Caco-2 (cell line): Measurements from ENCODE around the gene GUCY1A1. TPM values are rescaled to one million over a fixed set of nuclear protein-coding genes. Genes with fewer than 3 reads are reported as not detected.

Experiments used
- BruUV-seq: library from RNA; stranded (reverse); fragments of 400-500 nt; replicated peaks from 2 replicates; lab custom pipeline; 2021; lab: Mats Ljungman, UMichigan
- CTCF ChIA-PET: fragments of 300-600 bp; sonication (Branson Sonifier 250); formaldehyde crosslinking; loops from one replicate; lab custom pipeline; 2022; ENCODE audit warnings: antibody characterized with exemption; lab: Charles Lee
- POLR2A ChIA-PET: fragments of 300-600 bp; sonication (Branson Sonifier 250); formaldehyde crosslinking; loops from one replicate; lab custom pipeline; 2022; ENCODE audit warnings: antibody characterized with exemption; lab: Charles Lee
- DNase-seq, 2 experiments: peaks; one replicate each; pipeline versions ENCODE4 v3.0.0 to v3.0.0-alpha.2; 2020 to 2022
- H3K27me3 ChIP-seq: replicated peaks from 2 replicates; pipeline ENCODE4 v1.6.0; 2011; ENCODE audit warnings: low read length; ENCODE audit not compliant: control insufficient read depth, insufficient read depth
- H3K36me3 ChIP-seq: 2 replicates; pipeline ENCODE4 v1.5.1; 2011; ENCODE audit warnings: low read length; ENCODE audit not compliant: control insufficient read depth, insufficient read depth
- H3K4me1 ChIP-seq: fragments of 250-450 bp; sonication (Bioruptor Pico); 2 replicates; pipeline ENCODE4 v1.5.1; 2020; ENCODE audit warnings: mild to moderate bottlenecking
- H3K4me3 ChIP-seq: 2 replicates; pipeline ENCODE4 v1.5.1; 2011; ENCODE audit warnings: low read depth, mild to moderate bottlenecking, control low read depth, low read length
- H3K9me3 ChIP-seq: fragments of 250-450 bp; sonication (Bioruptor Pico); 2 replicates; pipeline ENCODE4 v1.5.1; 2020; ENCODE audit warnings: mild to moderate bottlenecking, moderate library complexity
- H3K27ac Mint-ChIP-seq: one replicate; pipeline ENCODE4 v1.8.0; 2022; ENCODE audit warnings: mixed read lengths; ENCODE audit not compliant: unreplicated experiment
- H3K27me3 Mint-ChIP-seq: one replicate; pipeline ENCODE4 v1.8.0; 2022; ENCODE audit warnings: mixed read lengths; ENCODE audit not compliant: insufficient read depth, unreplicated experiment
- H3K36me3 Mint-ChIP-seq: one replicate; pipeline ENCODE4 v1.8.0; 2022; ENCODE audit warnings: mild to moderate bottlenecking, mixed read lengths; ENCODE audit not compliant: insufficient read depth, unreplicated experiment
- H3K4me1 Mint-ChIP-seq: one replicate; pipeline ENCODE4 v1.8.0; 2022; ENCODE audit warnings: low read depth, mixed read lengths; ENCODE audit not compliant: unreplicated experiment
- H3K4me3 Mint-ChIP-seq: one replicate; pipeline ENCODE4 v1.8.0; 2022; ENCODE audit warnings: mild to moderate bottlenecking, moderate library complexity, mixed read lengths; ENCODE audit not compliant: unreplicated experiment
- H3K9me3 Mint-ChIP-seq: one replicate; pipeline ENCODE4 v1.8.0; 2022; ENCODE audit warnings: mixed read lengths; ENCODE audit not compliant: unreplicated experiment
- intact Hi-C: fragments of 100-400 bp; cut with micrococcal nuclease; formaldehyde crosslinking; loops from one replicate; pipeline ENCODE4 v1.10.0; 2022; ENCODE audit not compliant: unreplicated experiment
- total RNA-seq: library from RNA; stranded (reverse); gene quantifications from 2 replicates; pipeline ENCODE4 v1.2.3, GENCODE V29; 2022
- TF ChIP-seq, protein P1 (sequence below), 2 experiments: fragments of 200-600 bp in 1 of 2; IDR thresholded peaks; 1 replicate in 1 of 2; 2 replicates in 1 of 2; pipeline versions ENCODE4 v1.5.1 to v1.8.0; 2011 to 2022; ENCODE audit warnings: antibody characterized with exemption in 1 of 2, control low read depth in 1 of 2, inconsistent platforms in 1 of 2, low read depth in 1 of 2, low read length in 1 of 2, mild to moderate bottlenecking in 1 of 2, moderate library complexity in 1 of 2; ENCODE audit not compliant: insufficient read depth in 1 of 2, severe bottlenecking in 1 of 2, unreplicated experiment in 1 of 2

The GUCY1A1 gene
- total RNA-seq, 1 experiment from 2014 or later: not detected

DNA sequence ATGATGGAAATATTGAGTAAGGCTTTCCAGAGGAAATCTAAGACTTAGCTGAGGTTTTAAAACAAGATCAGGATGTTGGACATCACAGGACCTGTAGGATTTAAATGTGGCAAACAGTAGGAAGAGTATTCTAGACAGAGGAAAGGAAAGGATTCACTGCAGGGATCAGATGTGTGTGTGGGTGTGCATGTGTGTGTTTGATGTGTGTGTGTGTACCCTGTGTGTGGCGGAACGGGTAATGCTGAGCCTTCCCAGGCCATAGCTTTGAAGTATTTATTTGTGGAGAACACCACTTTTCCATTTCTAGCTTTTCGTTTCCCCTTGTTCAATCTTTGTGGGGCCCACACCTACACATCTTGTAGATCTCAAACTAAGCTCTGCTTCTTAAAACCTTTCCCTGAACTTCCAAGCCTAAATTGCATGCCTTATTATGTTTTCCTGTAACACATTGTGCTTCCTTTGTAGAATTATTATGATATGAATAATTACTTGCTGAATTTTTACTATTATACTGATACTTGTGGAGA is 6.9 kb downstream of the GUCY1A1 start:
- no TSS peak for BruUV-seq
- no peak overlapping the region for H3K27ac Mint-ChIP-seq

GRCh38 chr4:155674669-155675071 is 8.0 kb downstream of the GUCY1A1 start:
- no peak overlapping the region for H3K27ac Mint-ChIP-seq
- ChIA-PET CTCF (no interaction called here), POLR2A (no interaction called here)
- no peak for DNase-seq
- TF ChIP-seq, protein P1, sequence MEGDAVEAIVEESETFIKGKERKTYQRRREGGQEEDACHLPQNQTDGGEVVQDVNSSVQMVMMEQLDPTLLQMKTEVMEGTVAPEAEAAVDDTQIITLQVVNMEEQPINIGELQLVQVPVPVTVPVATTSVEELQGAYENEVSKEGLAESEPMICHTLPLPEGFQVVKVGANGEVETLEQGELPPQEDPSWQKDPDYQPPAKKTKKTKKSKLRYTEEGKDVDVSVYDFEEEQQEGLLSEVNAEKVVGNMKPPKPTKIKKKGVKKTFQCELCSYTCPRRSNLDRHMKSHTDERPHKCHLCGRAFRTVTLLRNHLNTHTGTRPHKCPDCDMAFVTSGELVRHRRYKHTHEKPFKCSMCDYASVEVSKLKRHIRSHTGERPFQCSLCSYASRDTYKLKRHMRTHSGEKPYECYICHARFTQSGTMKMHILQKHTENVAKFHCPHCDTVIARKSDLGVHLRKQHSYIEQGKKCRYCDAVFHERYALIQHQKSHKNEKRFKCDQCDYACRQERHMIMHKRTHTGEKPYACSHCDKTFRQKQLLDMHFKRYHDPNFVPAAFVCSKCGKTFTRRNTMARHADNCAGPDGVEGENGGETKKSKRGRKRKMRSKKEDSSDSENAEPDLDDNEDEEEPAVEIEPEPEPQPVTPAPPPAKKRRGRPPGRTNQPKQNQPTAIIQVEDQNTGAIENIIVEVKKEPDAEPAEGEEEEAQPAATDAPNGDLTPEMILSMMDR (IDR thresholded peaks at IDR 0.05; ENCODE audit: insufficient read depth in 1 of 2, low read depth in 1 of 2, low read length in 1 of 2, severe bottlenecking in 1 of 2, unreplicated experiment in 1 of 2): no peak
- intact Hi-C loops: loop anchor here (10.0 kb wide), 1 partner anchor 110 kb away; no protein-coding TSS in a partner anchor
- no peaks in the 10 kb centered on the region for H3K27me3 Mint-ChIP-seq
- no peak overlapping the region for H3K4me3 ChIP-seq
- H3K4me1 Mint-ChIP-seq: peaks cover 44% of the 10 kb centered on the region
- no peaks in the 10 kb centered on the region for H3K36me3 Mint-ChIP-seq
- no peaks in the 10 kb centered on the region for H3K9me3 ChIP-seq
- peaks cover 45% of the 10 kb centered on the region for H3K4me1 ChIP-seq
- H3K27me3 ChIP-seq: no peaks in the 10 kb centered on the region
- H3K9me3 Mint-ChIP-seq: peaks cover 18% of the 10 kb centered on the region
- H3K4me3 Mint-ChIP-seq: no peak overlapping the region
- H3K36me3 ChIP-seq: no peaks in the 10 kb centered on the region
- BruUV-seq: no TSS peak

More for the DNA sequence above, 6.9 kb downstream of the GUCY1A1 start:
- ChIA-PET CTCF (no interaction called here), POLR2A (no interaction called here)
- TF ChIP-seq, protein P1 (IDR thresholded peaks at IDR 0.05; ENCODE audit: insufficient read depth in 1 of 2, low read depth in 1 of 2, low read length in 1 of 2, severe bottlenecking in 1 of 2, unreplicated experiment in 1 of 2): no peak
- no peaks in the 10 kb centered on the region for H3K9me3 ChIP-seq
- H3K36me3 Mint-ChIP-seq: no peaks in the 10 kb centered on the region
- no peaks in the 10 kb centered on the region for H3K36me3 ChIP-seq
- H3K9me3 Mint-ChIP-seq: peaks cover 18% of the 10 kb centered on the region
- intact Hi-C loops: loop anchor here (10.0 kb wide), 1 partner anchor 111 kb away; no protein-coding TSS in a partner anchor
- H3K4me3 ChIP-seq: no peak overlapping the region
- peaks cover 44% of the 10 kb centered on the region for H3K4me1 Mint-ChIP-seq
- peaks cover 45% of the 10 kb centered on the region for H3K4me1 ChIP-seq
- no peak for DNase-seq
- no peak overlapping the region for H3K4me3 Mint-ChIP-seq
- H3K27me3 ChIP-seq: no peaks in the 10 kb centered on the region
- no peaks in the 10 kb centered on the region for H3K27me3 Mint-ChIP-seq

DNA sequence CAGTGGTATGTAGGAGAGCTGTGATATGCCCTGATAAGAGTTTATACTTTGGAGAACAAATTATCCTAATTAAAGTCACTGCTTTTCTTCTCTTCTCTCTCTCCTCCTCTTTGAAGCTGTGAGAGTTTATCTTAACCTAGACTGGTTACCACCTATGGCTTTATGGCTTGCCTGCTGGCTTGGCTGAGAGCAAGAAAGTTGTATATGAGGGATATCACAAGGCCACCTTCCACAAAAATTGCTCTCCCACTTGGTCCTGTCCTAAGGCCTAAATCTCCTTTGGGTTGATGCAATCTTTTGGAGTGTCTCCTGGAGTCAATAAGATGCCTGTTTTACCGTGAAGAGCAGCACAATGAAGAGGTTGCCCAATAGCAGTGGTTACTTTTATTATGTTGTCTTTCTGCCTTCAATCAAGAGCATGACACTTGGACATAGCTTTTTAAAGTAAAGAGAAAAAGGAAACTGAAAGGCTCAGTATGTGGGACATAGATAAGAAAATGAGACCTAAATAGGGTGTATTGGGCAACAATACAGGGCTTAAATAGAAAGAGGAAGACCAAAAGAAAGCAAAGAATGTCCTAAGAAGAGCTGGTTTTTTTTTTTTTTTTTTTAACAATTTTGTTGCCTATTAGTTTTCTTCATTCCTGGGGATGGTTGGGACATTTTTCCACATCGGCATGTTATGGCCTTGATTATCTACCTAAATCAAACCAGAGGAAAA is 9.2 kb downstream of the GUCY1A1 start:
- Histone ChIP-seq H3K36me3 (no peaks in the 10 kb centered on the region), H3K4me1 (peaks cover 45% of the 10 kb centered on the region), H3K4me3 (no peak overlapping the region), H3K9me3 (no peaks in the 10 kb centered on the region), H3K27me3 (no peaks in the 10 kb centered on the region)
- Mint-ChIP-seq H3K27me3 (no peaks in the 10 kb centered on the region), H3K4me1 (peaks cover 43% of the 10 kb centered on the region), H3K36me3 (no peaks in the 10 kb centered on the region), H3K4me3 (no peak overlapping the region), H3K9me3 (peaks cover 18% of the 10 kb centered on the region), H3K27ac (peak overlapping the region; percentile 60)
- CTCF ChIA-PET: no interaction called here
- intact Hi-C loops: loop anchor here (1.0 to 10.0 kb wide), 3 partner anchors 29 to 109 kb away; no protein-coding TSS in a partner anchor
- POLR2A ChIA-PET: no interaction called here
- BruUV-seq: no TSS peak
- peak; percentile 34 to 40 for DNase-seq
- TF ChIP-seq, protein P1 (IDR thresholded peaks at IDR 0.05; ENCODE audit: insufficient read depth in 1 of 2, low read depth in 1 of 2, low read length in 1 of 2, severe bottlenecking in 1 of 2, unreplicated experiment in 1 of 2): no peak
